Left forelimb (tissue), 1 donor: ENCODE data around the gene SYCP3.

Experiments used
- DNase-seq: peaks from one replicate; pipeline ENCODE4 v3.0.0-alpha.2; 2018; ENCODE audit warnings: low spot score

Gene SYCP3

DNA sequence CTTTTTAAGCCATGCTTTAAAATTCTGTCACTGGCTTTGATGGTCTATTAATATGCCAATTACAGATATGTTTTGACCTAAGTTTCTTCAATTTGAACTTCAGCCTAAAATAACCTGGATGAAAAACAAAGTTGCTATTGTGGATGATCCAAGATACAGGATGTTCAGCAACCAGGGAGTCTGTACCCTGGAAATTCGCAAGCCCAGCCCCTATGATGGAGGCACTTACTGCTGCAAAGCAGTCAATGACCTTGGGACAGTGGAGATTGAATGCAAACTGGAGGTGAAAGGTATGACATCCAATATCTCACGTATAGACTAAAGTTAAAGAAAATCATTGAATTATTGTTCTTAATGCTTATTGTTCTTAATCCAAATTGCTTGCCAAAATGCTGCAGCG, 59.0 kb downstream of the SYCP3 start:
- no peak for DNase-seq
